GM15510 (cell line): ENCODE results near the gene NUP85.

Source experiments
- POLR2A ChIP-seq: IDR thresholded peaks from 3 replicates; pipeline ENCODE4 v1.6.1; 2011; ENCODE audit warnings: borderline replicate concordance; ENCODE audit not compliant: insufficient read length; ENCODE audit errors: extremely low read depth

Gene NUP85

GRCh38 chr17:75183999-75184884, 21.2 kb upstream of the NUP85 start:
- TF ChIP-seq POLR2A: no peak

GRCh38 chr17:75188614-75189013, 16.9 kb upstream of the NUP85 start:
- no peak for TF ChIP-seq POLR2A

- no peak for TF ChIP-seq POLR2A
Measured at GRCh38 chr17:75191584-75191983, 13.9 kb upstream of the NUP85 start.

GRCh38 chr17:75194879-75195278, 10.6 kb upstream of the NUP85 start:
- TF ChIP-seq POLR2A: no peak

- TF ChIP-seq POLR2A: no peak
Measured at GRCh38 chr17:75199886-75200618, 5.4 kb upstream of the NUP85 start.

- TF ChIP-seq POLR2A: no peak
Measured at GRCh38 chr17:75205793-75206163, 299 bp downstream of the NUP85 start.

GRCh38 chr17:75207760-75208159, 2.3 kb downstream of the NUP85 start:
- no peak for TF ChIP-seq POLR2A

GRCh38 chr17:75208161-75208560, 2.7 kb downstream of the NUP85 start:
- no peak for TF ChIP-seq POLR2A

- no peak for TF ChIP-seq POLR2A
Measured at GRCh38 chr17:75209061-75209460, 3.6 kb downstream of the NUP85 start.

GRCh38 chr17:75218131-75218530, 12.7 kb downstream of the NUP85 start:
- TF ChIP-seq POLR2A: no peak

GRCh38 chr17:75219815-75220214, 14.3 kb downstream of the NUP85 start:
- TF ChIP-seq POLR2A: no peak

GRCh38 chr17:75225016-75225415, 19.5 kb downstream of the NUP85 start:
- no peak for TF ChIP-seq POLR2A

- TF ChIP-seq POLR2A: no peak
Measured at GRCh38 chr17:75227729-75228128, 22.2 kb downstream of the NUP85 start.

GRCh38 chr17:75228305-75228704, 22.8 kb downstream of the NUP85 start:
- no peak for TF ChIP-seq POLR2A

- no peak for TF ChIP-seq POLR2A
Measured at GRCh38 chr17:75228847-75229246, 23.4 kb downstream of the NUP85 start.

- no peak for TF ChIP-seq POLR2A
Measured at GRCh38 chr17:75231071-75231470, 25.6 kb downstream of the NUP85 start.
